ENCODE measurements around the gene LTBP4. TPM values are rescaled to one million over a fixed set of nuclear protein-coding genes. Genes with fewer than 3 reads are reported as not detected.

Gene LTBP4
- total RNA-seq, 1 donor from 2014 or later: 24.7 TPM

DNA sequence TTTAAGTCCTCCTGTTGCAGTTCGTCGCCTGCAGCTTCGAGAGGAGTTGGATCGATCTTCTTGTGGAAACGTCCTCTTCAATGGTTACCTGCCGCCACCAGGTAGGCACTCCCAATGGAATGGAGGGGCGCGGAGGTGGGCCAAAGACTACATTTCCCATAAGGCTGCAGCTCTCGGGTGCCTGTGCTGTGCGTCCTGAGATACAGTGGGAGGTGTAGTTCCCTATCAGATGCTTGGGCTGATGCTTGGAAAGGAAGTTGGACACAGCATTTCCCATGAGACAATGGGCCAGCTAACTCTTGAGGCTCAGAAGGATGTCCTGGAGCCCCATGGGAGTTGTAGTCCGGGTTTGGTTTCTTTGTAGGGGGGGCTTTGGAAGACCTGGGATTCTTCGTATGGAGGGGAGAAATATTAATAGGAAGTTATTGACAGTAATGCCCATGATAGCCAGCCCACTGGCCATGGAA, 22.7 kb upstream of the LTBP4 start:
- Mint-ChIP-seq H3K4me3 (peak overlapping the region; percentile 85), H3K36me3 (peaks cover 2% of the 10 kb centered on the region), H3K27me3 (ENCODE audit: insufficient read depth, low read depth) (peaks cover 10% of the 10 kb centered on the region), H3K4me1 (peaks cover 7% of the 10 kb centered on the region), H3K9me3 (no peaks in the 10 kb centered on the region), H3K27ac (no peak overlapping the region)
- Histone ChIP-seq H2AFZ (replicated peaks) (no peak overlapping the region), H3F3A (ENCODE audit: low read depth) (peaks cover 26% of the 10 kb centered on the region), H3K27ac (no peak overlapping the region), H3K79me2 (ENCODE audit: low read depth) (no peaks in the 10 kb centered on the region), H3K27me3 (peaks cover 13% of the 10 kb centered on the region), H3K9ac (no peak overlapping the region), H4K20me1 (ENCODE audit: low read depth) (no peaks in the 10 kb centered on the region), H3K4me2 (no peak overlapping the region), H3K9me3 (ENCODE audit: low read depth) (no peaks in the 10 kb centered on the region), H3K36me3 (no peaks in the 10 kb centered on the region), H3K4me1 (no peaks in the 10 kb centered on the region), H3K4me3 (no peak overlapping the region)
- DNase-seq (ENCODE audit: low spot score): peak; percentile 72
- TF ChIP-seq EZH2 (IDR thresholded peaks at IDR 0.05) (no peak), EZH2phosphoT487 (IDR thresholded peaks at IDR 0.05) (no peak)
- TF ChIP-seq, protein P1, sequence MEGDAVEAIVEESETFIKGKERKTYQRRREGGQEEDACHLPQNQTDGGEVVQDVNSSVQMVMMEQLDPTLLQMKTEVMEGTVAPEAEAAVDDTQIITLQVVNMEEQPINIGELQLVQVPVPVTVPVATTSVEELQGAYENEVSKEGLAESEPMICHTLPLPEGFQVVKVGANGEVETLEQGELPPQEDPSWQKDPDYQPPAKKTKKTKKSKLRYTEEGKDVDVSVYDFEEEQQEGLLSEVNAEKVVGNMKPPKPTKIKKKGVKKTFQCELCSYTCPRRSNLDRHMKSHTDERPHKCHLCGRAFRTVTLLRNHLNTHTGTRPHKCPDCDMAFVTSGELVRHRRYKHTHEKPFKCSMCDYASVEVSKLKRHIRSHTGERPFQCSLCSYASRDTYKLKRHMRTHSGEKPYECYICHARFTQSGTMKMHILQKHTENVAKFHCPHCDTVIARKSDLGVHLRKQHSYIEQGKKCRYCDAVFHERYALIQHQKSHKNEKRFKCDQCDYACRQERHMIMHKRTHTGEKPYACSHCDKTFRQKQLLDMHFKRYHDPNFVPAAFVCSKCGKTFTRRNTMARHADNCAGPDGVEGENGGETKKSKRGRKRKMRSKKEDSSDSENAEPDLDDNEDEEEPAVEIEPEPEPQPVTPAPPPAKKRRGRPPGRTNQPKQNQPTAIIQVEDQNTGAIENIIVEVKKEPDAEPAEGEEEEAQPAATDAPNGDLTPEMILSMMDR (IDR thresholded peaks at IDR 0.05): no peak

DNA sequence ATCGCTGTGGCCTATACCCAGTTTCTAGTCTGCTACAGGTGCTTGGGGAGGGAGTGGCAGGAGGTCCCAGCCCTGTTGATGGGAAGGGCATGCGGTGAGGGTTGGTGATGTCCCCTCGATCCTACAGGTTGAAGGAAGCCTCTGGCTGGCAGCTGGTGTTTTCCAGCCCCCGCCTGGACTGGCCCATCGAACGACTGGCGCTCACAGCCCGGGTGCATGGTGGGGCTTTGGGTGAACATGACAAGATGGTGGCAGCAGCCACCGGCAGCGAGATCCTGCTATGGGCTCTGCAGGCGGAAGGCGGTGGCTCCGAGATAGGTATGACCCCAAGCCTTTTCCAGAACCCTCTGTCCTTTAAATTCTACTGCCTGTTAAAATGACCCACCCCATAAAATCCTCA, 20.6 kb upstream of the LTBP4 start:
- Mint-ChIP-seq H3K27me3 (ENCODE audit: insufficient read depth, low read depth) (peaks cover 10% of the 10 kb centered on the region), H3K4me1 (peaks cover 7% of the 10 kb centered on the region), H3K4me3 (no peak overlapping the region), H3K27ac (no peak overlapping the region), H3K9me3 (no peaks in the 10 kb centered on the region), H3K36me3 (peaks cover 7% of the 10 kb centered on the region)
- peaks cover 8% of the 10 kb centered on the region for H3K27me3 ChIP-seq
- H3K9ac ChIP-seq: no peak overlapping the region
- no peaks in the 10 kb centered on the region for H3K4me1 ChIP-seq
- TF ChIP-seq, protein P1 (IDR thresholded peaks at IDR 0.05): no peak
- TF ChIP-seq EZH2 (IDR thresholded peaks at IDR 0.05): no peak
- no peak for TF ChIP-seq EZH2phosphoT487 (IDR thresholded peaks at IDR 0.05)
- no peaks in the 10 kb centered on the region for H3K9me3 ChIP-seq (ENCODE audit: low read depth)
- no peak for DNase-seq (ENCODE audit: low spot score)
- H2AFZ ChIP-seq (replicated peaks): no peak overlapping the region
- H3K79me2 ChIP-seq (ENCODE audit: low read depth): no peaks in the 10 kb centered on the region
- no peaks in the 10 kb centered on the region for H4K20me1 ChIP-seq (ENCODE audit: low read depth)
- H3K27ac ChIP-seq: no peak overlapping the region
- no peak overlapping the region for H3K4me2 ChIP-seq
- H3K36me3 ChIP-seq: no peaks in the 10 kb centered on the region
- H3F3A ChIP-seq (ENCODE audit: low read depth): peaks cover 17% of the 10 kb centered on the region
- no peak overlapping the region for H3K4me3 ChIP-seq

DNA sequence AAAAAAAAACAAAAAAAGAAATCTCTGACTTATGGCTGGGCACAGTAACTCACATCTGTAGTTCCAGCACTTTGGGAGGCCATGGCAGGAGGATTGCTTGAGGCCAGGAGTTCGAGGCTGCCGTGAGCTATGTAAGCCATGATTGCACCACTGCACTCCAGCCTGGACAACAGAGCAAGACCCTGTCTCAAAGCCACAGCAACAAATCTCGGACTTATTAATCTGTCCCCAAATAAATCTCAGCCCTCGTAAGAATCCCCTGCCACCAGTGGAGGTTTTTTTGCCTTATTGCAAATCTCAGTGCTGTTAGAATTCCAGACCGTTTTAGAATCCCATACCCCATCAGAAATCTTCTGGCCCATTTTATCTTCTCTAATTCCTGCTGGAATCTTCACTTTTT, 19.6 kb upstream of the LTBP4 start:
- Mint-ChIP-seq H3K27ac (no peak overlapping the region), H3K9me3 (no peaks in the 10 kb centered on the region), H3K4me3 (no peak overlapping the region), H3K4me1 (peaks cover 7% of the 10 kb centered on the region), H3K36me3 (peaks cover 7% of the 10 kb centered on the region), H3K27me3 (ENCODE audit: insufficient read depth, low read depth) (peaks cover 8% of the 10 kb centered on the region)
- TF ChIP-seq EZH2phosphoT487 (IDR thresholded peaks at IDR 0.05): no peak
- TF ChIP-seq EZH2 (IDR thresholded peaks at IDR 0.05): no peak
- TF ChIP-seq, protein P1 (IDR thresholded peaks at IDR 0.05): no peak
- no peak for DNase-seq (ENCODE audit: low spot score)
- no peaks in the 10 kb centered on the region for H3K4me1 ChIP-seq
- H2AFZ ChIP-seq (replicated peaks): no peak overlapping the region
- no peaks in the 10 kb centered on the region for H3K36me3 ChIP-seq
- no peaks in the 10 kb centered on the region for H3K79me2 ChIP-seq (ENCODE audit: low read depth)
- H3K27ac ChIP-seq: no peak overlapping the region
- H3K9me3 ChIP-seq (ENCODE audit: low read depth): no peaks in the 10 kb centered on the region
- no peaks in the 10 kb centered on the region for H4K20me1 ChIP-seq (ENCODE audit: low read depth)
- no peak overlapping the region for H3K4me2 ChIP-seq
- no peak overlapping the region for H3K4me3 ChIP-seq
- no peak overlapping the region for H3K9ac ChIP-seq
- peaks cover 17% of the 10 kb centered on the region for H3F3A ChIP-seq (ENCODE audit: low read depth)
- no peaks in the 10 kb centered on the region for H3K27me3 ChIP-seq
